PFSK-1 (cell line): ENCODE measurements around the gene EDN1.

Experiments used
- FOXP2 ChIP-seq: optimal IDR thresholded peaks from 2 replicates; pipeline ENCODE3; 2011; ENCODE audit warnings: borderline replicate concordance, control low read depth, inconsistent platforms; ENCODE audit not compliant: insufficient read depth; ENCODE audit errors: extremely low read length, extremely low read depth
- POLR2AphosphoS5 ChIP-seq: IDR thresholded peaks from 2 replicates; pipeline ENCODE4 v1.6.1; 2012; ENCODE audit warnings: low read depth, mild to moderate bottlenecking, control low read depth, low read length, moderate library complexity
- REST ChIP-seq, 2 experiments: IDR thresholded peaks; 2 replicates each; pipeline versions ENCODE4 v1.6.1 to v1.8.0; 2011 to 2012; ENCODE audit warnings: low read depth in 2 of 2, low read length in 2 of 2, control low read depth in 1 of 2, inconsistent platforms in 1 of 2, mild to moderate bottlenecking in 1 of 2, moderate library complexity in 1 of 2; ENCODE audit not compliant: insufficient read depth in 1 of 2
- SIN3A ChIP-seq: IDR thresholded peaks from 2 replicates; pipeline ENCODE4 v1.6.1; 2012; ENCODE audit warnings: mild to moderate bottlenecking, low read length, moderate library complexity, borderline replicate concordance; ENCODE audit not compliant: insufficient read depth
- TAF1 ChIP-seq: IDR thresholded peaks from 2 replicates; pipeline ENCODE4 v1.6.1; 2012; ENCODE audit warnings: low read length, control low read depth, borderline replicate concordance; ENCODE audit not compliant: insufficient read depth

Gene EDN1

DNA sequence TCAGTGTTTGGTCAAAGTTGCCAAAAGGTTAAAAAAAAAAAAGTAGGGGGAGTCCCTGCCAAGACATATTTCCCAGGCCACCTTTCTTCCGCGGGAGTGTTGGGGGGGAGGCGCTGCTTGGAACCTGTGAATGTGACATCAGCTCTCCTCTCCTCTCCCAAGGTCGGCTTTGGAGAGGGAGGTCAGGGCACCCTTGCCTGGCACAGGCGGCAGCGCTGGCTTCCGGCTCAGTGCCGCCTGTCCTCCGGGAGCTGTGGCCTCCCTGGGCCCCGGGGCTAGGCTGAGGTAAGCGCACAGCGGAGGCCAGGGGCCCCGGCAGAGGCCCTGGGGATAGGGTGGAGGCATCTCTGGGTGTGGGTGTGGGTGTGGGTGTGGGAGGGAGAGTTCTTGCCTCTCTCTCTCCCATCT lies 1.9 kb upstream of the EDN1 start:
- TF ChIP-seq FOXP2 (no peak), REST (IDR thresholded peaks at IDR 0.05; ENCODE audit: insufficient read depth in 1 of 2, low read depth in 2 of 2, low read length in 2 of 2) (no peak), TAF1 (no peak), SIN3A (no peak), POLR2AphosphoS5 (no peak)

DNA sequence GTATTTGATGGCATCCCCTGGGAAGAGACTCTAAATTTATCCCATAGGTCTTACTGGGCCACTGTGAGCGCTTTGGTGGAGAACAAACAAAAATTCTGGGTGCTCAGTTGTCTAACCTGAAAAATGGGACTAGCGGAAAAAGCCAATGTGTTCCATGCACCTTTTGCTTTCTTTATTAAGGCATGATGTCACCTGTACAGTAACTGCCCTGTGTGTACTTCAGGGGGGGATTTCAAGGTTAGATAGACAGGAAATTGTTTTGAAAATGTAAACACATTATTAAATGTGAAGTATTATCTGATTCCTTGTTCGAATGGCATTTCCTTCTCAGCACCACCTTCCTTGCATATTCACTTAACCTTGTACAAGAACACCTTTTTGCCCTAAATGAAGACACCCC lies 1.2 kb upstream of the EDN1 start:
- no peak for TF ChIP-seq REST (IDR thresholded peaks at IDR 0.05; ENCODE audit: insufficient read depth in 1 of 2, low read depth in 2 of 2, low read length in 2 of 2)
- no peak for TF ChIP-seq TAF1

- TF ChIP-seq REST (IDR thresholded peaks at IDR 0.05; ENCODE audit: insufficient read depth in 1 of 2, low read depth in 2 of 2, low read length in 2 of 2) (no peak), POLR2AphosphoS5 (no peak), SIN3A (no peak), FOXP2 (no peak), TAF1 (no peak)
Observed at GRCh38 chr6:12289365-12289919, 719 bp upstream of the EDN1 start.

GRCh38 chr6:12291071-12291838 lies 1.1 kb downstream of the EDN1 start:
- no peak for TF ChIP-seq POLR2AphosphoS5
- TF ChIP-seq SIN3A, result no peak
- TF ChIP-seq REST (IDR thresholded peaks at IDR 0.05; ENCODE audit: insufficient read depth in 1 of 2, low read depth in 2 of 2, low read length in 2 of 2), result no peak
- TF ChIP-seq FOXP2, result no peak
- no peak for TF ChIP-seq TAF1
